22Rv1 (cell line): ENCODE data around the gene MOB3B.

Experiments used
- CTCF ChIP-seq: fragments of 450-650 bp; IDR thresholded peaks from 2 replicates; pipeline ENCODE4 v1.5.1; 2017; ENCODE audit warnings: mild to moderate bottlenecking
- ZFX ChIP-seq: fragments of 450-650 bp; IDR thresholded peaks from 2 replicates; pipeline ENCODE4 v1.6.1; 2017; ENCODE audit warnings: antibody characterized with exemption, borderline replicate concordance

- TF ChIP-seq CTCF = no peak
- no peak for TF ChIP-seq ZFX
Measured at GRCh38 chr9:27395484-27395921, 134.1 kb downstream of the MOB3B start.
